Colonic mucosa (tissue), 4 donors: ENCODE results near the gene PDS5B. TPM values are rescaled to one million over a fixed set of nuclear protein-coding genes. Genes with fewer than 3 reads are reported as not detected.

Experiments used
- DNase-seq: peaks from one replicate; pipeline ENCODE4 v3.0.0-alpha.2; 2020
- H3K27ac ChIP-seq: fragments of 200-600 bp; one replicate; pipeline ENCODE4 v1.8.0; 2021
- H3K27me3 ChIP-seq: fragments of 200-600 bp; one replicate; pipeline ENCODE4 v1.8.0; 2021
- H3K36me3 ChIP-seq: fragments of 200-600 bp; one replicate; pipeline ENCODE4 v1.8.0; 2021
- H3K4me1 ChIP-seq: fragments of 200-600 bp; one replicate; pipeline ENCODE4 v1.8.0; 2021; ENCODE audit warnings: mild to moderate bottlenecking
- H3K4me3 ChIP-seq: fragments of 200-600 bp; one replicate; pipeline ENCODE4 v1.8.0; 2021
- H3K9ac ChIP-seq, 2 donors: one replicate each; pipeline ENCODE4 v1.7.0; 2013; ENCODE audit warnings: control low read depth in 2 of 2, low read depth in 2 of 2, low read length in 2 of 2
- H3K9me3 ChIP-seq: fragments of 200-600 bp; one replicate; pipeline ENCODE4 v1.8.0; 2021
- CTCF ChIP-seq: fragments of 200-600 bp; IDR thresholded peaks from one replicate; pipeline ENCODE4 v1.8.0; 2022; ENCODE audit warnings: antibody characterized with exemption, mild to moderate bottlenecking
- intact Hi-C: fragments of 100-400 bp; cut with DNase I; formaldehyde crosslinking; loops from one replicate; pipeline ENCODE4 v1.14.1; 2022
- total RNA-seq, 2 donors: library from RNA; stranded (reverse); fragmentation: NEBNext Ultra II Directional in 1 of 2; extraction: Animal tissue kit (Norgen Biotek cat#: 25700) in 1 of 2; gene quantifications; one replicate each; pipeline ENCODE4 v1.2.1, GENCODE V29; 2021
- donor health status: healthy.
- donor health status: DM: no; HTN: no; CAD: no.
- donor health status: DM: no; HTN: no; CAD: no.

Gene PDS5B
- total RNA-seq, 2 donors from 2014 or later, result 34.0 to 37.0 TPM

GRCh38 chr13:32781906-32782305 lies 195.7 kb downstream of the PDS5B start:
- H3K4me1 ChIP-seq, result no peaks in the 10 kb centered on the region
- H3K36me3 ChIP-seq, result no peaks in the 10 kb centered on the region
- no peak overlapping the region for H3K4me3 ChIP-seq
- no peaks in the 10 kb centered on the region for H3K9me3 ChIP-seq
- no peak for TF ChIP-seq CTCF
- intact Hi-C loops, result no loop called here
- H3K9ac ChIP-seq, result no peak overlapping the region
- no peaks in the 10 kb centered on the region for H3K27me3 ChIP-seq
- no peak overlapping the region for H3K27ac ChIP-seq
- DNase-seq, result no peak

- TF ChIP-seq CTCF, result no peak
- no peak overlapping the region for H3K4me3 ChIP-seq
- H3K27me3 ChIP-seq, result no peaks in the 10 kb centered on the region
- no peak overlapping the region for H3K9ac ChIP-seq
- no peaks in the 10 kb centered on the region for H3K9me3 ChIP-seq
- DNase-seq, result no peak
- H3K27ac ChIP-seq, result no peak overlapping the region
- intact Hi-C loops, result no loop called here
- no peaks in the 10 kb centered on the region for H3K4me1 ChIP-seq
- H3K36me3 ChIP-seq, result no peaks in the 10 kb centered on the region
Measured at GRCh38 chr13:32783067-32783466, 196.8 kb downstream of the PDS5B start.

- Histone ChIP-seq H3K27me3 (no peaks in the 10 kb centered on the region), H3K4me3 (no peak overlapping the region), H3K27ac (no peak overlapping the region), H3K9ac (no peak overlapping the region), H3K36me3 (no peaks in the 10 kb centered on the region), H3K9me3 (no peaks in the 10 kb centered on the region), H3K4me1 (no peaks in the 10 kb centered on the region)
- TF ChIP-seq CTCF, result no peak
- no peak for DNase-seq
- intact Hi-C loops, result no loop called here
Measured at GRCh38 chr13:32790731-32791130, 204.5 kb downstream of the PDS5B start.

GRCh38 chr13:32791545-32792172 lies 205.4 kb downstream of the PDS5B start:
- no peak for DNase-seq
- Histone ChIP-seq H3K9me3 (no peaks in the 10 kb centered on the region), H3K4me1 (no peaks in the 10 kb centered on the region)

GRCh38 chr13:32796754-32797153 lies 210.5 kb downstream of the PDS5B start:
- no peak overlapping the region for H3K9ac ChIP-seq
- H3K27me3 ChIP-seq, result no peaks in the 10 kb centered on the region
- no peak overlapping the region for H3K4me3 ChIP-seq
- no peaks in the 10 kb centered on the region for H3K4me1 ChIP-seq
- TF ChIP-seq CTCF, result no peak
- intact Hi-C loops, result no loop called here
- no peaks in the 10 kb centered on the region for H3K36me3 ChIP-seq
- H3K27ac ChIP-seq, result no peak overlapping the region
- DNase-seq, result no peak
- no peaks in the 10 kb centered on the region for H3K9me3 ChIP-seq

More at GRCh38 chr13:32791545-32792172, 205.4 kb downstream of the PDS5B start:
- Histone ChIP-seq H3K9ac (no peak overlapping the region), H3K4me3 (no peak overlapping the region), H3K36me3 (no peaks in the 10 kb centered on the region), H3K27ac (no peak overlapping the region), H3K27me3 (no peaks in the 10 kb centered on the region)
- TF ChIP-seq CTCF, result no peak
- intact Hi-C loops, result no loop called here
